HG03039 (cell line): ENCODE measurements around the gene PPP2R2D.

Experiments
- ATAC-seq: cut with Tn5 transposase; IDR thresholded peaks from one replicate; pipeline ENCODE4 v1.9.1; 2021; ENCODE audit warnings: mild to moderate bottlenecking, moderate library complexity; ENCODE audit not compliant: unreplicated experiment

PPP2R2D gene

GRCh38 chr10:131994435-131994834, 93.6 kb downstream of the PPP2R2D start:
- no peak for ATAC-seq

- no peak for ATAC-seq
Measured at GRCh38 chr10:131996466-131997365, 95.9 kb downstream of the PPP2R2D start.

DNA sequence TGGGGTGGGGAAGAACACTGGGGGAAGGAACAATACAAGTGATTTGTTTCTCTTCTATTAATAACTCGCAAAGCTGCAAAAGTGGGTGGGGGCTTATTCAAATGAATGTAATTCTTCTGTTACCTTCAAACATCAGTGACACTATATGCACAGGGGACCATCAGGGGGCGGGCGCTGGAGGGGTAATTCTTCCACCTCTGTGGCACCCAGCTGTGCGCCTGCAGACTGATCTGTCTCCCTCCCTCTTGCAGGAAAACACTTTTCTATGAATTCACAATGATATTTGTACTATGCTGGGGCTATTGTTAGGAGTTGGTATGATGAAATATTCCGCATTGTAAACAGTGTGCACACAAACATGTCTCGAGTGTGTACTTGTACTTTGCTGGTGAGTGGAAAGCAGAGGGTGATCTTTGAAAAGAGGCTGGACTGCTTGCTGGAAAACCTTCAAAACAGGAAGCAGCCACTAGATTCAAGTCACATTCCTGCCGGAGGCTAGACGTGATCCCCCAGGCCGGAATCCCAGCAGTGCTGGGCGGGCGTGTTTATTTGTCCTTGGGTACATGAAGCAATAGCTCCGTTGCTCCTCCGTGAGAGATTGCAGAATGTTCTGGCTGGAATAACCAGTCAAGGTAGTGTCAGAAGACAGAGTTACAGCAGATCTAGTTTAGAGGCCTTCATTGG, 96.7 kb downstream of the PPP2R2D start:
- ATAC-seq: no peak

GRCh38 chr10:131998050-131998844, 97.4 kb downstream of the PPP2R2D start:
- ATAC-seq: no peak

DNA sequence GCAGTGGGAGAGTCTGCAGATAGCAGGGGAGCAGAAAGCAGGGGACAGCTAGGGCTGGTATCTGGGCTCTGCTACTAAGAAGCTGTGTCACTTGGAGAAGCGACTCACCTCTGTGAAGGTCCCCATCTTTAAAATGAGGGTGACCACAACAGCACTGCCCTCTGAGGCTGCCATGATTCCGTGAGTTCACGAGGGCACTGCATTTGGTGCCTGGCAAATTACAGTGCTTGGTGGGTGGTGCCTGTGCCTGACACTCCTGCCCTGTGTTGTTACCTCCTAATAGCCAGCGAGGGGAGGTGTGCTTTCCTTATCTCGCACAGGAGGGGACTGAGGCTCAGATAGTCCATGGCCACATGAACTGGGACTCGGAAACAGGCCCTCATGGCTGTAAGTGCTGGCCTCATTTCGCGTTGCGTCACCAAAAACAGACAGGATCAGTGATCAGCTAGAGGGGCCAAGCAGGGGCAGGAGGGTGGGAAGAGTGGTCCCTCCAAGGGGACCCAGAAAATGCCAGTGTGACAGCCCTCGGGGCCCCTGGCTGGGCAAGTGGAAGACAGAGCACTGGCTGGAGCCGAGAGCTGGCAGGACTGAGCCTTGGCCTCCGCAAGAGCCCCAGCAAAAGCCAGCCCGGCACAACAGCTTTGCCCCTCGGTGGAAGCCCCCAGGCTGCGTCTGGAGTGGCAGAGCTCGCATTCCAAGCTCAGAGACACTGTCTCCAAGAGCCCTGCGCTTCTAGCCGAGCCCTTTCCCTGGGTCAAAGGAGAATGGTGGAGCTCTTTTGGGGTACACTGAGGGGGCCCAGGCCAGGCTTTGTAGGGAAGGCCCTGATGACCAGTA, 98.3 kb downstream of the PPP2R2D start:
- ATAC-seq: no peak

DNA sequence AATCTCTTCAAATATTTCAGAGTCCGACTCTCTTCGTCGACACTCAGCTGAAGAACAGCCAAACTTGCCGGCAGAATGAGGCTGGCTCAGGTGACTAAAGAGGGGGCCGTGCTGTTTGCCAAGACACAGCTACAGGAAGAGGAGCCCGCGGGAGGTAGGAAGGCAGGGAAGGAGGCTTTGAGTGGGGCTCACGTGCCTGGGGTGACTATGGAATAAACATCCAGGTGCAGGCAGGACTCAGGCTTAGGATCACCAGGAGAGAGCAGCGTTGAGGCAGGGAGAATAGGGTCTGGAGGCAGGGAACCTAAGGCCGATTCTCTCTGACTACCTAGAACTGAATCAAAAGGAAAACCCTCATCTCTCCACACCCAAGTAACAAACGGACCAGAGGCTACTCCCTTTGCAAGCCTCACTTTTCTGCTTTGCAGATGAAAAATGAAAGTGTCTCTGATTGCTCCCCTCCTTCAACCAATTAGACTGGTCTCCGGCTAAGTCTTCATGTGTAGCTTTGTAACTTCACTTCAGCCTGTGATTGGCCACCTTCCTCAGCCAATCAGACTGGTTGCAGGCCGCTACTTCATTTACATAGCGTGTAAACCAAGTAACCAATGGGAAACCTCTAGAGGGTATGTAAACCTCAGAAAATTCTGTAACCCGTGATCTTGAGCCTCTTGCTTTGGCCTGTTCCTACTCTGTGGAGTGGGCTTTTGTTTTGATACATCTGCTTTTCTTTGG, 100.6 kb downstream of the PPP2R2D start:
- ATAC-seq: no peak

DNA sequence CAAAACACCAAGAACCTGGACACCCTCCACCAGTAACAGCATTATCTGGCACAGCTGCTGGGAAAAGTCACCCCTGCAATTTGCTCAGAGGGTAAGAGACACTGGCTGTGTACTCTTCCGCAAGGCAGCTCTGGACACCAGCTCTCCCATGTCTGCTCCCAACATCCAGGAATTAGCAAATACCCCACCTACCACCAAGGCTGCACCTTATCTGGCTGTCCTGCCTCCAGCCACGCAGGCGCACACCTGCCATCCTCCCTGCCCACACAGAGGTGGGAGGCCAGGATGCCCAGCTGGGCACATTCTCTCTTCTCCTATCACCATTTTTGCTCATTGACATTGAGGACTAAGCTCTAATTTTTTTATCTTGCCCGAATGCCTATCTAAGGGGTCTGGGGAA, 101.2 kb downstream of the PPP2R2D start:
- no peak for ATAC-seq

GRCh38 chr10:132003282-132003924, 102.6 kb downstream of the PPP2R2D start:
- ATAC-seq: no peak

DNA sequence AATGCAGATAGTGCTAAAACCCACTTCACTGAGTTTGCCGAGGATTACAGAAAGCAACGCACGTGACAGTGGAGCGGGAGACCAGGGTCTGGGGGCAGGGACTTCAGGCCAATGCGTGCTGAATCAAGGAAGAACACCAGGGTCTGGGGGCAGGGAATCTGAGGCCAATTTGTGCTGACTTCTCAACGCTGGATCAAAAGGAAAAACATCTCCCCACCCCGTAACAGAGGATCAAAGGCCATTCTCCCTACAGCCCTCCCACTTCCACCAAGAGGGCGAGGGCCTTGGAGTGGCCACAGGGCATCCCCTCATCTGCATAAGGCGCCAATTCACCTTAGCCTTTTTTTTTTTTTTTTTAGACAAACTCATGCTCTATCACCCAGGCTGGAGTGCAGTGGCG, 103.2 kb downstream of the PPP2R2D start:
- no peak for ATAC-seq

DNA sequence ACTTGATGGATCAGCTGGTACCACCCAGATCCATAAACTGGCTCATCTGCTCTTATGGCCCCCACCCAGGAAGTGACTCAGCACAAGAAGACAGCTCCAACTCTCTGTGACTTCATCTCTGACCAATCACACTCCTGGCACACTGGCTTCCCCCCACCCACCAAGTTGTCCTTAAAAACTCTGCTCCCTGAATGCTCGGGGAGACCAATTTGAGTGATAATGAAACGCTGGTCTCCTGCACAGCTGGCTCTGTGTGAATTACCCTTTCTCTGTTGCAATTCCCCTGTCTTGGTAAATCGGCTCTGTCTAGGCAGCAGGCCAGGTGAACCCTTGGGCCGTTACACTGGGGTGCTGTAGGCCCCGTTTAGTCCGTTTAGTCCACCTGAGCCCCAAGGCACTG, 104.3 kb downstream of the PPP2R2D start:
- no peak for ATAC-seq

DNA sequence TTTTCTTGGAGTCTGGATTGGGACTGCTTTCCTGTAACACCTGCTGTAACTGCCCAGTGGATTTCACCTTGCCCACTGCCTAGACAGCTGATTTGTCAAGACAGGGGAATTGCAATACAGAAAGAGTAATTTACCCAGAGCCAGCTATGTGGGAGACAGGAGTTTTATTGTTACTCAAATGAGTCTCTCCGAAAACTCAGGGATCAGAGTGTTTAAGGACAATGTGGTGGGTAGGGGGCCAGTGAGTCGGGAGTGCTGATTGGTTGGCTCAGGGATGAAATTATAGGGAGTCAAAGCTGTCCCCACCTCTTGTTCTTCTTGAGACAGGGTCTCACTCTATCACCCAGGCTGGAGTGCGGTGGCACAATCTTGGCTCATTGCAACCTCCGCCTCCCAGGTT, 106.2 kb downstream of the PPP2R2D start:
- ATAC-seq: no peak

GRCh38 chr10:132007681-132008080, 106.9 kb downstream of the PPP2R2D start:
- ATAC-seq: no peak
